HCT116 (cell line): ENCODE results near the gene IRF3.

Experiments
- CEBPB ChIP-seq: IDR thresholded peaks from 2 replicates; pipeline ENCODE4 v1.6.1; 2012; ENCODE audit warnings: low read depth
- EGR1 ChIP-seq: IDR thresholded peaks from 2 replicates; pipeline ENCODE4 v1.6.1; 2012; ENCODE audit warnings: low read depth
- EZH2phosphoT487 ChIP-seq: fragments of 200-600 bp; IDR thresholded peaks from 2 replicates; pipeline ENCODE4 v1.6.1; 2018; ENCODE audit warnings: antibody characterized with exemption, borderline replicate concordance
- JUND ChIP-seq: IDR thresholded peaks from 2 replicates; pipeline ENCODE4 v1.6.1; 2012
- POLR2A ChIP-seq: IDR thresholded peaks from 2 replicates; pipeline ENCODE4 v1.7.0; 2011; ENCODE audit warnings: borderline replicate concordance; ENCODE audit not compliant: insufficient read depth, insufficient read length; ENCODE audit errors: extremely low read depth
- POLR2AphosphoS5 ChIP-seq: IDR thresholded peaks from 2 replicates; pipeline ENCODE4 v1.6.1; 2011; ENCODE audit warnings: mild to moderate bottlenecking, low read depth, low read length, moderate library complexity
- TCF7L2 ChIP-seq: IDR thresholded peaks from 2 replicates; pipeline ENCODE4 v1.7.0; 2011; ENCODE audit warnings: borderline replicate concordance, inconsistent platforms; ENCODE audit not compliant: insufficient read depth, insufficient read length; ENCODE audit errors: extremely low read depth
- ZNF274 ChIP-seq: fragments of 200-500 bp; sonication (Bioruptor generic); IDR thresholded peaks from 2 replicates; pipeline ENCODE4 v1.6.1; 2014; ENCODE audit warnings: mild to moderate bottlenecking, low read depth, low read length, inconsistent platforms
- TF ChIP-seq, protein P1 (sequence below), 3 experiments: fragments of 200-600 bp in 1 of 3; sonication (generic) in 1 of 3; IDR thresholded peaks in 2 of 3; conservative IDR thresholded peaks in 1 of 3; 2 replicates each; pipeline ENCODE4 v1.5.1; 2012 to 2017; ENCODE audit warnings: low read depth in 2 of 3, low read length in 2 of 3, antibody characterized with exemption in 1 of 3, borderline replicate concordance in 1 of 3, control low read depth in 1 of 3, mild to moderate bottlenecking in 1 of 3, mixed read lengths in 1 of 3, mixed run types in 1 of 3, moderate library complexity in 1 of 3; ENCODE audit not compliant: insufficient read depth in 1 of 3

DNA sequence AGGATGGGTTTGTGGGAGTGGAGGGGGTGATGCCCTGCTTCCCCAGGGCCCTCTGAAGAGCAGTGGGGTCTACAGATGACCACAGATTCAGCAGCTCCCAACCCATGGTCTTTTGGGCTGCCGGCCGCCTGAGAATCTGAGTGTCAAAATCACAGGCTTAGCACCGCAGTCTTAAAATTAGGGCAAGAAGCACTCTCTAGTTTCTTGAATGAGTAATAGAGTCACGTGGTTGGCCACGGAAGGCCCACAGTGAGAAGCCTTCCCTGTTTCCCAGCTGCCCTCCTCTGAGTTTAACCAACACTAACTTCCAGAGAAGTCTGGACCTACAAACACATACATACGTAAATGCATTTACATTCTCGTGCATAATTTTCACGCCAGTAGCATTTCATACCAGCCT is 16.6 kb upstream of the IRF3 start:
- TF ChIP-seq JUND: no peak
- TF ChIP-seq, protein P1, sequence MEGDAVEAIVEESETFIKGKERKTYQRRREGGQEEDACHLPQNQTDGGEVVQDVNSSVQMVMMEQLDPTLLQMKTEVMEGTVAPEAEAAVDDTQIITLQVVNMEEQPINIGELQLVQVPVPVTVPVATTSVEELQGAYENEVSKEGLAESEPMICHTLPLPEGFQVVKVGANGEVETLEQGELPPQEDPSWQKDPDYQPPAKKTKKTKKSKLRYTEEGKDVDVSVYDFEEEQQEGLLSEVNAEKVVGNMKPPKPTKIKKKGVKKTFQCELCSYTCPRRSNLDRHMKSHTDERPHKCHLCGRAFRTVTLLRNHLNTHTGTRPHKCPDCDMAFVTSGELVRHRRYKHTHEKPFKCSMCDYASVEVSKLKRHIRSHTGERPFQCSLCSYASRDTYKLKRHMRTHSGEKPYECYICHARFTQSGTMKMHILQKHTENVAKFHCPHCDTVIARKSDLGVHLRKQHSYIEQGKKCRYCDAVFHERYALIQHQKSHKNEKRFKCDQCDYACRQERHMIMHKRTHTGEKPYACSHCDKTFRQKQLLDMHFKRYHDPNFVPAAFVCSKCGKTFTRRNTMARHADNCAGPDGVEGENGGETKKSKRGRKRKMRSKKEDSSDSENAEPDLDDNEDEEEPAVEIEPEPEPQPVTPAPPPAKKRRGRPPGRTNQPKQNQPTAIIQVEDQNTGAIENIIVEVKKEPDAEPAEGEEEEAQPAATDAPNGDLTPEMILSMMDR (IDR thresholded peaks at IDR 0.05 in 2 of 3, conservative IDR thresholded peaks at IDR 0.05 in 1 of 3; ENCODE audit: borderline replicate concordance in 1 of 3, insufficient read depth in 1 of 3, low read depth in 2 of 3, low read length in 2 of 3): no peak
- TF ChIP-seq EGR1: no peak
- TF ChIP-seq TCF7L2: no peak
- no peak for TF ChIP-seq POLR2A
- no peak for TF ChIP-seq CEBPB
- no peak for TF ChIP-seq EZH2phosphoT487
- no peak for TF ChIP-seq POLR2AphosphoS5
- no peak for TF ChIP-seq ZNF274
